COLO829 (cell line): ENCODE results near the gene PARP9.
"Not testable (repeated sequence)": the region's sequence is repeated elsewhere in the genome, so short reads cannot be mapped to it uniquely, and the experiment has no call there.

Experiments used
- DNase-seq: peaks from one replicate; pipeline ENCODE4 v3.0.0; 2012; ENCODE audit warnings: low spot score

Gene PARP9

DNA sequence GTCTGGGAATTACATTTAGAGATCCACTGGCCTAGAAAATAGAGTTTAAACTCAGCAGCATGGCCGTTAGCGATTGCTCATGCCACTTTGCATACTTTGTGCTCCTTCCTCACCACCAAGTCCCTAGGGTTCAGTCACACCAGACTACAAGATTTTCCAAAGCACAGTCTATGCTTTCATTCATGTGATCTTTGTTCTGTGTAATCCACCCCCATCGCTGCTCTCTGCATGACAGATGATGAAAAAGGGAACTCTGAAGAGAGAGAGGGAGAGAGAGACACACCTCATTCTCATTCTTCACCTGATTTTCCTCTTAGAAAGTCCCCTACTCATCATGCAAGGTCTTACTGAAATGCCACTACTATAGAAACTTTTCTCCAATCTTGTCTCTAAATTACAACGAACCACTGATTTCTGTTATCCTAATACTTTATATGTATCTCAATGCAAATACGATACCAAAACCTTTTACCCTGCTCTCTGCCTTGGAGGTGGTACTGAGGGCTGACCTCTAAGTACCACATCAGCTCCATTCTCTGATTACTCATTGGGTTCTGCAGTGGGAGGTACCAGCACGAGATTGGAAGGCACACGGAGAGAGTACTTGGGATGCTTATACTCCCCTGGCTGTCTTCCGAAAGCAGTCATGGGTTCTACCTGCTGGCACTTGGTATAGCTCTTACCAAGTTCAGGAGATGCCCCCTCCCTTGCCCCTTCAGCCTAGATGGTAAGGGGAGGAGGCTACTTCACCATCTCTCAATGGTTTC lies 12.3 kb upstream of the PARP9 start:
- DNase-seq = peak; percentile 74

DNA sequence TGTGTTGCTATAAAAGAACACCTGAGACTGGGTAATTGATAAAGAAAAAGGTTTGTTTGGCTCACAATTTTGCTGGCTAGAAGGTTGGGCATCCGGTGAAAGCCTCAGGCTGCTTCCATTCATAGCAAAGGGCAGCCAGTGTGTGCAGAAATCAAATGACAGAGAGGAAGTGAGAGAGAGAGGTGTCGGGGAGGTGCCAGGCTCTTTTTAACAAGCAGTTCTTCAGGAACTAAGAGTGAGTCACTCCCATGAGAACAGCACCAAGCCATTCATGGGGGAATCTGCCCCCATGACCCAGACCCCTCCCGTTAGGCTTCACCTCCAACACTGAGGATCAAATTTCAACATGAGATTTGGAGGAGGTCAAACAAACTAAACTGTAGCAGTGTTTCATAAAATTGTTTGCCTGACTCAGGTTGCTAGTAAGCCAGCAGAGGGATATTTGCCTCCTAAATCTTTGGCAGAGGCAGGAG lies 8.9 kb upstream of the PARP9 start:
- DNase-seq = peak; percentile 82

DNA sequence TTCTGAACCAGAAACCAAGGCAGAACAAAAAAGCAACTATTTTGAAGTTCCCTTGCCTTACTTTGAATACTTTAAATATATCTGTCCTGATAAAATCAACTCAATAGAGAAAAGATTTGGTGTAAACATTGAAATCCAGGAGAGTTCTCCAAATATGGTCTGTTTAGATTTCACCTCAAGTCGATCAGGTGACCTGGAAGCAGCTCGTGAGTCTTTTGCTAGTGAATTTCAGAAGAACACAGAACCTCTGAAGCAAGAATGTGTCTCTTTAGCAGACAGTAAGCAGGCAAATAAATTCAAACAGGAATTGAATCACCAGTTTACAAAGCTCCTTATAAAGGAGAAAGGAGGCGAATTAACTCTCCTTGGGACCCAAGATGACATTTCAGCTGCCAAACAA lies 4.7 kb upstream of the PARP9 start:
- DNase-seq = no peak

DNA sequence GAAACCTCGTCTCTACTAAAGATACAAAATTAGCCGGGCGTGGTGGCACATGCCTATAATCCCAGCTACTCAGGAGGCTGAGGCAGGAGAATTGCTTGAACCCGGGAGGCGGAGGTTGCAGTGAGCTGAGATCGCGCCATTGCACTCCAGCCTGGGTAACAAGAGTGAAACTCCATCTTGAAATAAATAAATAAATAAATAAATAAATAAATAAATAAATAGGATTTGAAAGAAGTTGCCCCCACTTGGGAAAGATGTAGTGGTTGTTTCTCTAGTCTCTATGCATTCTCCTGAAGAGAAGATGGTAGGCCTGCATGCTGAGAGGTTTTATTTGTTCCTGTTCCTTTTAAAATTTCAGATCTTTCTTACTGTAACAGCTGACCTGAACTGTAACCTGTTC lies 4.0 kb upstream of the PARP9 start:
- not testable (repeated sequence) for DNase-seq

DNA sequence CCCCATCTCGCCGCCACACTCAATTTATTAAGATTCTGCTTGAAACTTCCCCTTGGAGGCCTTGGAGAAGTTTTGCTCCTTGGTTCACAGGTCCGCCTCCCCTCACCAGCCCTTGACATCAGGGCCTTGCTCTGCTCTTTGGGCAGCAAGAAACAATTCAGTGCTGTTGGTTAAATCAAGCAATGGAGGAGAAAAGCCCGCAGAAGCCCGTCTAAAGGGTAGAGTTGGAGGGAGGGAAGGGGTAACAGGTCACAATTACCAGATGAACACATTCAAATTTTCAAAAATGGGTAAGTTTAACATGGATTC lies 429 bp downstream of the PARP9 start:
- no peak for DNase-seq

DNA sequence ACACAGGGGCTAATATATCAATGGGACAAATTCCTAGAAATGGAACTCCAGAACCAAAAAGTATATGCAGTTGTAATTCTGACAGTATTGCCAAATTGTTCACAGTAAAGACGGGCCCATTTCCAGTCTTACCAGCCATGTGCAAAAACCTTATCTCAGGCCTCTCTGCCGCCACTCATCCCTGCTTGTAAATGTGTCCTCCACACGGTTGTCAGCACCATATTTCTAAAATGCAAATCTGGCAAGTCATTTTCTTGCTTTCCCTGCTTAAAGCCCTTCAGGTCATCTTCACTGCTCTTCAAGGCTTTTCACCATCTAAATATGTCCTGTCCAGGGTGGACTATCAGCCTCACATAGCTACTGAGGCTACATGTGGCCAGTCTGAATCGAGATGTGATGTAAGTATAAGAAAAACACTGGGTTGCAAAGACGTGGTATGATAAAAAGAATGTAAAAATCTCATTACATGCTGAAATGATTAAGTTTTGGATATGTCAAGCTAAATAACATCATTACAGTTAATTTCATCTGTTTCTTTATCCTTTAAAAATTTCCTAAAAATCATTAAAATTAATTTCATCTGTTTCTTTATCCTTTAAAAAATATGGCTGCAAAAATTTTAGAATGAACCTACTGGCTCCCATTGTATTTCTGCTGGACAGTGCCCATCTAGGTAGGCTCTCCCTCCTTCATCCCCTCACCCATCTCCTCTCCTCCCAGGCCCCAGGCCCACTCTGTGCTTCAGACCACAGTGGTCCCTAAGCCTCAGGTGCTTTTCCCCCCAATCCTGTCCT lies 980 bp downstream of the PARP9 start:
- no peak for DNase-seq

DNA sequence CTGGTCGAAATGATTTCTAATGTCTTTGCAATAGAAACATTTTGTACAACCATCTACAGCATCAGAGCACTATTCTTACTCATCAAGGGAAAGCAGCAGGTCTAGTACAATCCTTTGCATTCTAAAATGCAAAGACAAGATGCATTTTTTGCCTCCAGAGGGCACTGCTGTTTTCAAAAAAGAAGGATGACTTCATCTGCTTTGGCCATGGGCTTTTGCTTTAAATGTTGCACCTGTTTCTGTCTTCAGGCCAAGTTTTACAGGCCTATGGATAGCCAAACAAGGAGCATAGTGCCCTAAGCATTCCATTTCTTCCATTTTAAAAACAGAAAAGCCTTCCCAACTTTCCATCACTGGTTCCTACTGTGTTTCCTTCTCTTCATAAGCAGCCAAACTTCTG lies 3.4 kb downstream of the PARP9 start:
- peak; percentile 79 for DNase-seq

DNA sequence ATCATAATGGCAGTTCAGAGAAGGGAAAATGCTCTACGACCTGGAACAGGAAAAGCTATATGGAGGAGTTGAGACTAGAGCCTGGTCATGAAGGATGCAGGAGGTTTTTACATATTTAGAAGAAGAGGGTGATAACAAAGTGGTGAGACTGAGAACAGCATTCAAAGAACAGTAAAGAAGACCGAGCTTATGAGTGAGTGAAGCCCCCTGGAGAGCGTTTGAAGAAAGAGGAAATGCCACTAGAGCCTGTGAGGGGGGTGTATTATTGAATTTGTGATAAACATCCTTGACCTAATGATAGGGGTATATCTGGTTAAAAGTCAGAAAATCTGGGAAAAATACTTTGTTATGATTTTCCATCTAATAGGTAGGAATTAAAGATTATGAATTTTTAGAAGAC lies 4.2 kb downstream of the PARP9 start:
- DNase-seq = no peak

DNA sequence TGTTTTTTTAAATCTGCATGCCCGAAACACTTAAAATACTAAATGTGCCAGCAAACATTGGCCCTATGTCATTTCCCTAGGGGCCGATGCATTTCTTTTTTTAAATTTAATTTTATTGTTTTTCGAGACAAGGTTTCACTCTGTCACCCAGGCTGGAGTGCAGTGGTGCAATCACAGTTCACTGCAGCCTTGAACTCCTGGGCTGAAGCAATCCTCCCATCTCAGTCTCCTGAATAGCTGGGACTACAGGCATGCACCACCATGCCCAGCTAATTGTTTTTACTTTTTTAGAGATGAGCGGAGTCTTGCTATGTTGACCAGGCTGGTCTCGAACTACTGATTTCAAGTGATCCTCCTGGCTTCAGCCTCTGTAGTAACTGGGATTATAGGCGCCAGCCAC lies 5.5 kb downstream of the PARP9 start:
- no peak for DNase-seq

DNA sequence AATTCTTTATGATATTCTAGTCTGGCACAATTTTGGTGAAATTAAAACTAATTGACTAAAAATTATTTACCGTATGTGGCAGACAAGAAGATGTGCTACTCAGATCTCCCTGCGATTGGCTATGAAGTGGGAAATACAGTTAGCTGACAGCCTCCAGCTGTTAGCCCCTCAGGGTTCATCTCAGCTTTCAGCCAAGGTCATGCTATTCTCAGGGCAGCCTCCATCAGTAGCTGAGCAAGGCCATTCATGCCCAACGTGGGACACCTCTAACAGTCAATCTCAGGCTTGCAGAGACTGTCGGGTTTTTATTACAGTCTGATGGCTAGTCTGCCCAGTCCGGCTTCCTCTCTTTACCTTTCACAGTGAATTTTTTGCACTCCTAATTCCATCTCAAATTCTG lies 6.7 kb downstream of the PARP9 start:
- no peak for DNase-seq

DNA sequence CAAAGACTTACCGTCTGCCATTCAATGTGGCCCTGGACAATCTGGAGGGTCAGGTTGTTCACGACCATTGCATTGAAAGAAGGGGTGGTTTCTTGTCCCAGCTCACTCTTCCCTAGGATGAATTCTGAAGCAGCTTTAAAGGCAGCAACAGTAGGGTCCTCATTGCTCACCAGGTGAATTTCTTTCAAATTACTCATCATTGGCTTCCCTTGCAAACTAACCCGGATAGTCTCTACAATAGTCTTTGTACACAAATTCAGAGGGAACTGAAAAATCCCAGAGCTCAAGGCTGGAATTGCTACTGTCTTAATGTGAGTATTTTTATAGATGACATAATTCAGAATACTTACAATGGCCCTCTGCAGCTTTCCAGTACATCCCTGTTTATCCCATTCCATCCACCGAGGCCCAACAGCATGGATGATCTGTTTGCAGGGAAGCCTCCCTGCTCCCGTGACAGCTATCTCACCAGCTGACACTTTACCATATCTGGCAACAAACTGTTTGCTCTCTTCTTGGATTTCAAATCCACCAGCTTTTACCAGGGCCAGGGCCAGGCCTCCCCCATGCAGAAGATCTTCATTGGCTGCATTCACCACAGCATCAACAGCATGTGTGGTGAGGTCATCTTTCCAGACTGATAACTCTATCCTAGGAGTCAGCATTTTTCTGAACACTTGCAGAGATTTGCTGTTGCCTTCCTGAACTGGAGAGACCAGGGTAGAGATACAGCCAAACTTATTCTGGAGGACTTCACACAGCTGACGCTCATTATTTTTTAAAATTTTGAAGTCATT lies 8.6 kb downstream of the PARP9 start:
- DNase-seq = no peak

DNA sequence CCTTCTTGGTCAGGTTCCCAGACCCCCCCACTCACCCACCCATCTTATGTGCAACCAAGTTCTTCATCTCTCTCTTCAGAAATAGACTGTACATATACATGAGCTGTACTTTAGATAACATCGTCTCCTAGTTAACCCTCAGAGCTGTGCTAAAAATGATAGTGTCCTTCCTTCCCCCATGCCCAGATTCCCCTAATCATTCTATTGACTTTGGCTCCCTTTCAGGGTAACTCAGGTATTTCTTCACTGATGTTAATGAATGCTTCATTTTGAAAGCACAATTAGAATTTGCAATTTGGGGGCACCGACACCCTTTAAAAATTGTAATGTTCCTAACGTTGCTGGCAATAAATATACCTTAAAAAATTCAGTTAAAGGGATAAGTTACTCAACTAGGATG lies 10.9 kb downstream of the PARP9 start:
- no peak for DNase-seq

DNA sequence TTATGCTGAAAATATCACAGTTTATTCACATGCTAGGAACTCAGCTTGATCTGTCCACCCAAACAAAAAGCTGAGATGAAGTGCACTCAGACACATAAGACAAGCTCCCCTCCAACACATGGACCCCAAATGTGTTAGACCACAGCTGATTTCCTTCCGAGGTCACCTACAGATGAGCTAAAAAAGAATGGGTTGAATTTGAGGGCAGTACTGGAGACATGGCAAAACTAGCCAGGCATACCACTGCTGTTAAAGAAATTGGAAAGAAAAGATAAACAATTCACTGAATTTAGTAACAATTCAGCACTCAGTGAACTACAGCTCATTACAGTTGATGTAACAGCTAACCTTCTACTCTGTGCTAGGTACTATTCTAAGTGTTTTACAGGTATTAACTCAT lies 15.5 kb downstream of the PARP9 start:
- DNase-seq = no peak

DNA sequence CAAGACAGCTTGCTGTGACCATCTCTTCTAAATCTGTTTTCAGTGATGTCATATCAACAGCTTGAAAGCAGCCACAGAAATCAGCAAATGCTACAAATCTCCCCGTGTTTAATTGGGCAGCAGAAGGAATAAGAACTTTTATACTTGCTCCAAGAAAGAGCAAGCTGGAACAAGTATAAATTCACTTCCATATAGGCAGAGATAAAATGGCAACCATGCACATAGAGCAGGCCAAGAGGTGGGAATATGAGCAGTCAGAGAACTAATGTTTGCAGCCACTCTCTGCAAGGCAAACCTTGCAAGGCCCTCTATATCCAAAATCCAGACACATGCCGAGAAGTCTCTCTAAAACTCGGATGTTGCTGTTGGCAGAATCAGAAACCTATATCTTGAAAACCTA lies 16.0 kb downstream of the PARP9 start:
- DNase-seq = no peak

DNA sequence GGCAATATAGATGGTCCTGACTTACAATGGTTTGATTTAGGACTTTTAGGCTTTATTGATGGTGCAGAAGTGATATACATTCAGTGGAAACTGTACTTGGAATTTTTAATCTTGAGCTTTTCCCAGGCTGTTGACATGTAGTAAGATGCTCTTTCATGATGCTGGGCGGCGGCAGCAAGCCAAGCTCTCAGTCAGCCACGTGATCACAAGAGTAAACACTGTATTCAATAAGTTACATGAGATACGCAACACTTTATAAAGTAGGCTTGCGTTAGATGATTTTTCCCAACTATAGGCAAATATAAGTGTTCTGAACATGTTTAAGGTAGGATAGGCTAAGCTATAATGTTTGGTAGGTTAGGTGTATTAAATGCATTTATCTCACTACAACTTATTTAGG lies 17.9 kb downstream of the PARP9 start:
- DNase-seq = no peak

DNA sequence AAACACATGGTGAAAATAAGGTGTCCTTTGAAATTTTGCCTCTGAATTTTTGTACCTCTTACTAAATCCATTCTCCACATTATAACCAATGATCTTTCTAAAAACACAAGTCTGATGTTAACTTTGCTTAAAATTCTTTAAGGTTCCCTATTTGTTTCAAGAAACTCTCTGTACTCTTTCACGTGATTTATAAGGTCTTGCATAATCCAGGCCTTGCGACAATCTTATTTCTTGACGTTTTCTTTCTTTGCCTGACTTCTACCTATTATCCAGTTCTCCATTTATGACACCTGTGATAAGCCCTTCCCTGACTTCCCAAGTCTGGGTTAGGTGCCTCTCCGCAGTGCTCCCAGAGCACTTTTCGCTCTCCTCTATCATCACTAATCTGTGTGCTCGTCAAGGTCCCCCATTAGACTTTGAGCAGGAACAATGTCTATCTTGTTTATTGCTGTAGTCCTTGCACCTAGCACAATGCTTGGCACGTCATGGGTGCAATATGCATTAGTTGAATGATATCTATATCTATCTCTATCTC lies 25.1 kb downstream of the PARP9 start:
- no peak for DNase-seq

DNA sequence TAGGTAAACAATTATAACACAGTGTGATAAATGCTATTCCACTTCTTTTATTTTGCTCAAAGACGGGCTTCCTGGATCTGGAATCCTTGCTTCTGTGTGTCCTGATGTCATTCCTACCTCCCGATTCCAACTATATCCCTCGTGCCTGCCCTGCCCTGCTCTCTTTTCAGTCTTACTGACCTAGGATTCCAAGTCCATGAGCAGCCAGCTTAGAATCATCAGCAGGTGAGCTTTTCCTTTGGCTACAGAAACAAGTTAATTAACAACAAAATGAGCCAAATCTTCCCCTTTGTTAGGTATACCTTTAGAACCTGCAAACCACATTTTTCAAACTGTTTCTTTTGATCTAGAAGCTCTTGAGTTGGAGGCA lies 27.5 kb downstream of the PARP9 start:
- no peak for DNase-seq

DNA sequence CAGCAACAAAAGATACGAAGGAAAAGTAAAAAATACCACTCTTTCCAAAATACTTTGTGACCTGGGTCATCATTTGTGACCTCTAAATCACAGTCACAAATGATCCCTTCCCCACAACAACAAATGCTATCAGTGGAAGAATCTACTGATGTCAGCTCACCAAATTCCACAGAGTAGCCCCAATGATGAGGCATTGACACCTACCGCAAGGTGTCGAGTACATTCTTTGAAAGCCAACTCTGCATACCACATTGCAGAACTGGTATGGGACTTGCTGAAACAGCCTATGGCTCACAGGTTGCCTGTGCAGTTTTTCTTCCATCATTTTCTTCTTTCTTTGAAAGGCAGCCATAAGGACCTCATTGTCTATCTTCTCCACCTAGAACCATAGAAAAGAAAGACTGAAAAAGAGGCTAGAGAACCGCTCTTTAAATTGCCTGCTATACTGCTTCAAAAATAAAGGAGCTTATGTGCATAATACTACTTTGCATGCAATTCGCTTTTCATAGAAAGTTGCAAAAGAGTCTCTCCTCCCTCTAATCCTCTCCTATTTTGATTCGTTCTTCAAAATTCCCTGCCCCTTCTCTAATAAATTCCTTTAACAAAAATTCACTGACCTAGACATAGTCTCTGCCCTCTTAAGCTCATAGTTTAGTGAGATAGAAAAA lies 28.0 kb downstream of the PARP9 start:
- no peak for DNase-seq

DNA sequence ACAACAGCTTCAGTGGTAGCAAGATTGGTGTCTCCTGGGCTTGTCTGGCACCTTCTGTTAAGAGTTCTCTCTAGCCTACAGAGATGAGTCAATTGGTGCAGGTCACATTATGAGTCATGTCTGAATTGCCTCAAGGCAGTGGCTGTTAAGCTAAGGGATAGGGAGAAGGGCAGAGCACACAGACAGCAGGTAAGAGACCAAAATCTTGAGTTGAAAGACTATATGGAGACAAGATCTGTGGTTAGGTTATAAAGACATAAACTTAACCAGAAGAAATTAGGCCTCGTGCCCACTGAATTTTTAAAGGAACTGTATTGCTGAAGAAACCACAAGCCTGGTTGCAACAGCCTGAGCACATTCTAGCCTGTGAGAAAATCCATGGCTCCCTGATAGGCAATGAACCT lies 30.2 kb downstream of the PARP9 start:
- peak; percentile 77 for DNase-seq

DNA sequence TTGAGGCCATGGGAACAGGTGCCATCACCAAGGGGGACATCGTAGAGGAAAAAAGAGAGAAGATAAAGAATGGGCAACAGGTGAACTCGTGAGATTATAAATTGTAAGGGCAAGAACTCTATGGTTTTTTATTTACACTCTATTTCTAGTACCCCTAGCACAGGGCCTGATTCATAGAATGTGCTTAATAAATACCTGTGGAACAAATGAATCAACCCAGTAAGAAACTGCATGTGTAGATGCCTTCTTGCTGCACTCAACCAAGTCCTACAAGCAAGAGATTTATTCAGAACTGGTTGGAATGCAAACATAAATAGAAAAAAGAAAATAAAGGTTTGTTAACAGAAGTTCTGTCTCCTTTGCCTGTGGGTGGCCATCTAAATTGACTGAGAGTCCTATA lies 30.6 kb downstream of the PARP9 start:
- no peak for DNase-seq

DNA sequence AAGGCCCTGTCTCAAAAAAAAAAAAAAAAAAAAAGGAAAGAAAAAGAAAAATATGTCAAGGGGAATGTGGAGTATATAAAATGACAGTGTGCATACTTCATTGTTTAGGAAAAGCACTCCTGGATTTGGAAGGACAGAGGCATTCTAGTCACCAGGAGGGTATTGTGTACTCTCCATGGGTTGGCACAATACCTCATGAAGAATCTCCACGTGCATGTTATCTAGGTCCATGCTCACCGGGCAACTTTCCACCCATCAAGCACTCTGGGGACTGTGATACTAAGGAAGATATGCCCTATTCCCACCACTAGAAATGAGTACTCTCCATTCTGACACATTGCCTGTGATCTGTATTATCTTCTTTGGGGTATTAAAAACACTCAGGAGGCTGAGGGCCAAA lies 33.9 kb downstream of the PARP9 start:
- DNase-seq = no peak

DNA sequence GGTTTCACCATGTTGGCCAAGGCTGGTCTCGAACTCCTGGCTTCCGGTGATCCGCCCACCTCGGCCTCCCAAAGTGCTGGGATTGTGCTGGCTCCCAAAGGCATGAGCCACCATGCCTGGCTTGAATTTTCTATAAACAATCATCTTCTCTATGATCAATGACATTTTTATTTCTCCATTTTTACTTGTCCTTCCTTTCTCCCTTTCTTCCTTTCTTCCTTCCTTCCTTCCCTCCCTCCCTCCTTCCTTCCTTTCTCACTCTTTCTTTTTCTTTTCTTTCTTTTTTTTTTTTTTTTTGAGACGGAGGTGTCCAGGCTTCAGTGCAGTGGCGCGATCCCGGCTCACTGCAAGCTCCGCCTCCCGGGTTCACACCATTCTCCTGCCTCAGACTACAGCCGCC lies 40.8 kb downstream of the PARP9 start:
- no peak for DNase-seq
